ENCODE measurements around the gene PRDM15. TPM values are rescaled to one million over a fixed set of nuclear protein-coding genes. Genes with fewer than 3 reads are reported as not detected.
A peak's percentile ranks its signal among the peaks of the same experiment; 100 is the strongest.

Gene PRDM15
- total RNA-seq, 1 experiment from 2014 or later = 5.7 TPM

DNA sequence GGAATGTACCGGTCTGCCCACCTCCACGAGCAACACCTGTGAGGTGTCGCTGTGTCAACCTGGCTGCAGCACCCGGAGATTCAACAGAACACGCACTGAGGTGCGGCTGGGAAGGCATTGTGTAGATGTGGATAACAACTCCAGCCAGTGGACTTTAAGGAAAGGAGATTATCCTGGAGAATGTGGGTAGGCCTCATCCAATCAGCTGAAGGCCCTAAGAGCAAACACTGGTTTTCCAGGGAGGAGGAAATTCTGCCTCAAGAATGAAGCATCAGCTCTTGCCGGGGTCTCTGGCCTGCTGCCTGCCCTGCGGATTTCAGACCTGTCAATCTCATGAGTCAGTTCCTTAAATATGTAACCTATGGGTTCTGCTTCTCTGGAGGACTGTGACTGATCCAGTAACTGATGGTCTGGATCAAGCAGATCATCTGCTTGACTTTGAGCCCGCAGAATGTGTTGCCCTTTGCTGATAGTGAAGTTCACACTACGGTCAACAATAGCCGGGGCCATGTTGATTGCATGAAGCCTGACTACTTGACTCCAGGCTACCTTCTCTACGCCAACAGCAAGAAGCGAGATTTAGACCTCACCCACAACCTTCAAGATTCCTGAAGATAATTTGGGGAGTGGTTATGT is 15.9 kb upstream of the PRDM15 start:
- no TSS peak for BruUV-seq (replicated peaks)
- TF ChIP-seq, protein P1, sequence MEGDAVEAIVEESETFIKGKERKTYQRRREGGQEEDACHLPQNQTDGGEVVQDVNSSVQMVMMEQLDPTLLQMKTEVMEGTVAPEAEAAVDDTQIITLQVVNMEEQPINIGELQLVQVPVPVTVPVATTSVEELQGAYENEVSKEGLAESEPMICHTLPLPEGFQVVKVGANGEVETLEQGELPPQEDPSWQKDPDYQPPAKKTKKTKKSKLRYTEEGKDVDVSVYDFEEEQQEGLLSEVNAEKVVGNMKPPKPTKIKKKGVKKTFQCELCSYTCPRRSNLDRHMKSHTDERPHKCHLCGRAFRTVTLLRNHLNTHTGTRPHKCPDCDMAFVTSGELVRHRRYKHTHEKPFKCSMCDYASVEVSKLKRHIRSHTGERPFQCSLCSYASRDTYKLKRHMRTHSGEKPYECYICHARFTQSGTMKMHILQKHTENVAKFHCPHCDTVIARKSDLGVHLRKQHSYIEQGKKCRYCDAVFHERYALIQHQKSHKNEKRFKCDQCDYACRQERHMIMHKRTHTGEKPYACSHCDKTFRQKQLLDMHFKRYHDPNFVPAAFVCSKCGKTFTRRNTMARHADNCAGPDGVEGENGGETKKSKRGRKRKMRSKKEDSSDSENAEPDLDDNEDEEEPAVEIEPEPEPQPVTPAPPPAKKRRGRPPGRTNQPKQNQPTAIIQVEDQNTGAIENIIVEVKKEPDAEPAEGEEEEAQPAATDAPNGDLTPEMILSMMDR (IDR thresholded peaks at IDR 0.05; ENCODE audit: unreplicated experiment) = no peak
- no peak overlapping the region for H3K27ac Mint-ChIP-seq (ENCODE audit: low read depth, unreplicated experiment)
- DNase-seq (ENCODE audit: unreplicated experiment) = no peak
- intact Hi-C loops (cut with micrococcal nuclease) = no loop called here
- H3K27me3 Mint-ChIP-seq (ENCODE audit: insufficient read depth, unreplicated experiment) = no peaks in the 10 kb centered on the region
- no peaks in the 10 kb centered on the region for H3K9me3 Mint-ChIP-seq (ENCODE audit: unreplicated experiment)
- H3K36me3 Mint-ChIP-seq (ENCODE audit: insufficient read depth, unreplicated experiment) = peaks cover 37% of the 10 kb centered on the region
- ChIA-PET CTCF (no interaction called here), POLR2A (no interaction called here)
- H3K4me3 Mint-ChIP-seq (ENCODE audit: unreplicated experiment) = no peak overlapping the region
- no peaks in the 10 kb centered on the region for H3K4me1 Mint-ChIP-seq (ENCODE audit: insufficient read depth, unreplicated experiment)

- TF ChIP-seq, protein P1 (IDR thresholded peaks at IDR 0.05; ENCODE audit: unreplicated experiment) = no peak
- Mint-ChIP-seq H3K4me3 (ENCODE audit: unreplicated experiment) (no peak overlapping the region), H3K4me1 (ENCODE audit: insufficient read depth, unreplicated experiment) (no peaks in the 10 kb centered on the region), H3K36me3 (ENCODE audit: insufficient read depth, unreplicated experiment) (peaks cover 31% of the 10 kb centered on the region), H3K9me3 (ENCODE audit: unreplicated experiment) (no peaks in the 10 kb centered on the region), H3K27me3 (ENCODE audit: insufficient read depth, unreplicated experiment) (no peaks in the 10 kb centered on the region), H3K27ac (ENCODE audit: low read depth, unreplicated experiment) (no peak overlapping the region)
- POLR2A ChIA-PET = no interaction called here
- intact Hi-C loops (cut with micrococcal nuclease) = no loop called here
- BruUV-seq (replicated peaks) = no TSS peak
- no peak for DNase-seq (ENCODE audit: unreplicated experiment)
- CTCF ChIA-PET = no interaction called here
These were observed 15.4 kb upstream of the PRDM15 start for GRCh38 chr21:41894511-41894910.

DNA sequence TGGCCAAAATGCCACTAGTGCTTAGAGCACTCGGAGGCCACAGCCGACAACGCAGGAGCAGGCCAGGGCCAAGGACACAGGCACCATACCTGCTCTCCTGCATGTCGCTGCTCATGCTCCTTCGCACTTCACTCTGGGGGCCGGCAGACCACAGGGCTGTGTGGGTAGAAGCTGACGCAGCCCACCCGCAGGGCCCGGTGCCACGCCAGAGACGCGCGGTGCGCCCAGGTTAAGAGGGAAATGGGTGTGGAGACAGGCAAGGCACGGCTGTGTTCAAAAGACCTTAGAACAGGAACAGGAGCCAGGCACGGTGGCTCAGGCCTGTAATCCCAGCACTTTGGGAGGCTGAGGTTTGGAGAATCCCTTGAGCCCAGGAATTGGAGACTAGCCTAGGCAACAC is 13.6 kb upstream of the PRDM15 start:
- no peak overlapping the region for H3K27ac Mint-ChIP-seq (ENCODE audit: low read depth, unreplicated experiment)
- CTCF ChIA-PET = no interaction called here
- peaks cover 19% of the 10 kb centered on the region for H3K36me3 Mint-ChIP-seq (ENCODE audit: insufficient read depth, unreplicated experiment)
- TF ChIP-seq, protein P1 (IDR thresholded peaks at IDR 0.05; ENCODE audit: unreplicated experiment) = no peak
- no TSS peak for BruUV-seq (replicated peaks)
- POLR2A ChIA-PET = interaction anchor here (0.9 to 1.4 kb wide), 2 partner anchors 13 kb away, joined by 4 read pairs; partner anchors contain the start of gene PRDM15
- H3K9me3 Mint-ChIP-seq (ENCODE audit: unreplicated experiment) = no peaks in the 10 kb centered on the region
- intact Hi-C loops (cut with micrococcal nuclease) = no loop called here
- no peaks in the 10 kb centered on the region for H3K4me1 Mint-ChIP-seq (ENCODE audit: insufficient read depth, unreplicated experiment)
- DNase-seq (ENCODE audit: unreplicated experiment) = no peak
- no peaks in the 10 kb centered on the region for H3K27me3 Mint-ChIP-seq (ENCODE audit: insufficient read depth, unreplicated experiment)
- no peak overlapping the region for H3K4me3 Mint-ChIP-seq (ENCODE audit: unreplicated experiment)

GRCh38 chr21:41891132-41891531 is 12.0 kb upstream of the PRDM15 start:
- DNase-seq (ENCODE audit: unreplicated experiment) = no peak
- intact Hi-C loops (cut with micrococcal nuclease) = no loop called here
- ChIA-PET CTCF (interaction anchor here (0.6 kb wide), 1 partner anchor 228 kb away, joined by 3 read pairs; no protein-coding TSS in a partner anchor), POLR2A (interaction anchor here (1.4 kb wide), 1 partner anchor 11 kb away, joined by 4 read pairs; no protein-coding TSS in a partner anchor)
- H3K27ac Mint-ChIP-seq (ENCODE audit: low read depth, unreplicated experiment) = peak overlapping the region; percentile 2
- TF ChIP-seq, protein P1 (IDR thresholded peaks at IDR 0.05; ENCODE audit: unreplicated experiment) = no peak
- no peaks in the 10 kb centered on the region for H3K27me3 Mint-ChIP-seq (ENCODE audit: insufficient read depth, unreplicated experiment)
- peaks cover 13% of the 10 kb centered on the region for H3K36me3 Mint-ChIP-seq (ENCODE audit: insufficient read depth, unreplicated experiment)
- no peaks in the 10 kb centered on the region for H3K4me1 Mint-ChIP-seq (ENCODE audit: insufficient read depth, unreplicated experiment)
- H3K9me3 Mint-ChIP-seq (ENCODE audit: unreplicated experiment) = no peaks in the 10 kb centered on the region
- BruUV-seq (replicated peaks) = no TSS peak
- no peak overlapping the region for H3K4me3 Mint-ChIP-seq (ENCODE audit: unreplicated experiment)

Data from MCF 10A (cell line).